ENCODE results near the gene RPUSD4.
A peak's percentile ranks its signal among the peaks of the same experiment; 100 is the strongest.

RPUSD4 gene

DNA sequence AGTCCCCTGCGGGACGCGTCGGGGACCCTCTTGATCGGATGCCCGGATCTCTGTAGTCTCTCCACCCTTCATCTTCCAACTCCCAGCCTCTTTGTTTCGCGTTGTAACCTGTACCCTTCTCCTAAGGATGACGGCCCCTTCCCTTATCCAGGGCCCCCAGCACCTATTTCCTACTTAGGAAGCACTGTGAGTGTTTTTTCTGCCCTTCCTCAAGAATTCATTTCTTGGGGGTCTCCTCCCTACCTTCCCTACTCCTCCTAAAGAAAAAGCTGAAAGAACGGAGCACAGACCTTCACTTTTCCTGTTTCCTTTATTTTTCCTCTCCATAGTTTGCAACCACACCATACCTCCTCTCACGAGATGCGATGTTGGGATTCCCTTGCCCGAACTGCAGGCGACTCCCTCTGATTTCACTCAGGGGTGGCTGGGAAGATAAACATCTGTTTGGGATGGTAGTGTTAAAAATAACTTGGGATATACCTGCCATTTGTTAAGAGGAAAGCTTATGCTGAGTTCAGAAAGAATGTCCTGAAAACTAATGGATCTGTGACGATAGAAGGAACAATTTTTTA is 725 bp upstream of the RPUSD4 start:
- DNase-seq, result no peak

- no peak for DNase-seq
These were observed 597 bp downstream of the RPUSD4 start for GRCh38 chr11:126210871-126211235.

DNA sequence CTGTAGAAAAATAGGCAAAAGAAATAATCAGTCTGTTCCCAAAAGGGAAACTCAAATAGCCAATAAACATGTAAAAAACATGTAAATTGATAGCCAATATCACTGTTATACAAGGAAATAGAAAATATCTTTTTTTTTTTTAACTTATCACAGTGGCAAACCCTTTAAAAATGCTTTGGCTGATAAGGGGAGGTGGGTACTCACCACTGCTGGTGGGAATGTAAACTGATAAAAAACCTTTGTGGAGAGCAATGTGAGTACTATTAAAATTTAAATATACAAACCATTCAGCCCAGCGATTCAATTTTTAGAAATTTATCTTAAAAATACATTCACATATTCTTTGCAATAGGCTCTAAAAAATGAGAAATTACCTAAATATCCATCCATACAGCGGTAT is 3.6 kb downstream of the RPUSD4 start:
- DNase-seq, result no peak

- DNase-seq, result no peak
These were observed 6.1 kb downstream of the RPUSD4 start for GRCh38 chr11:126205359-126205758.

DNA sequence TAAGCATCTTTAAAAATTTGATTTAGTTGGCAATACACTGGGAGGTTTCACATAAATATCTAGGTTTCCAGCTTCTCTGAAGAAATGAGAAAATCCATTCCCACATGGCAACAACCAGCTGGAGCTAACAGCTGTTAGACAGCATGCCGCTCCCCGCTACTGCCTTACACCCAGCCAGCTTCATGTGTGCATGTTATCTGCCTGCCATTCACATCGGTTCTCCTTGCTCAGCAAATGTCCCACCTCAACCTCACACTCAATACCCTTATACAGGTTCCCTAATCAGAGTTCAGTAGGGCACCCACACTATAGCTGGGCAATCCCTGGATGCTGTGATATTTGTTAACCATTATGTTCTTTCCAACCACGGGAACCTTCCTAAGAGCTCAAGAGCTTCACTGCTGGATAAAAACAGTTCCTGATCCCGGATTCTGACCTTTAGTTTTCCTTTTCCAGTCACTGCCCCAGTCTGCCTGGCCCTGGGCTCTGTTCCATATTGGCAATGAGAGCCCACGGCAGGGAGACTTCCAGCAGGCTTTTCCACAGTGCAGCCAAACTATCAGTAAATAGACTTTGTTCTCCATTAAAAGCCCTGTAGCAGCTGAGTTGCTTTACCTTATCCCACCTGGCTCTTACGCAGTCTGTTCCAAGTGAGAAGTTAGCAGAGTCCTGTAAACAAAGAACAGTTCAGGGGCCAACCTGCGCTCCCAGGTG is 8.6 kb downstream of the RPUSD4 start:
- DNase-seq, result no peak

DNA sequence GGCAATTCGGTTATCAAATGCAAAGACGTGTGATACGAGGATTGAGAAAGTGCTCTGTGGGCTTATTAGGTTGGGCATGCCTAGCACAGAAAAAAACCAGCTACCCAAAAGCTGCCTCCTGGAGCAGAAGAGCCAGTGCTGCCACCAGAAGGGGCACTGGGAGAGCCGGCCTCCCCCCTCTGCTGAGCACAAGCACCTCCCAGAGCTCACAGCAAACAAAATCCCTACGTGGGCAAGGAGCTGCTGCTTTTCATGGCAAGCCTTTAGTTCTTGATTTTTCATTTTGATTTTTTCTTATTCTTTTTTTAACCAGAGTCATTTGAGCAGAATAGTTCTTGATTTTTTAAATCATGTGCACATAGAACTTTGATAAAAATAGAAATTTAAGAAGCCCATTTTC is 12.8 kb downstream of the RPUSD4 start:
- DNase-seq, result no peak

- no peak for DNase-seq
These were observed 14.0 kb downstream of the RPUSD4 start for GRCh38 chr11:126197277-126197939.

DNA sequence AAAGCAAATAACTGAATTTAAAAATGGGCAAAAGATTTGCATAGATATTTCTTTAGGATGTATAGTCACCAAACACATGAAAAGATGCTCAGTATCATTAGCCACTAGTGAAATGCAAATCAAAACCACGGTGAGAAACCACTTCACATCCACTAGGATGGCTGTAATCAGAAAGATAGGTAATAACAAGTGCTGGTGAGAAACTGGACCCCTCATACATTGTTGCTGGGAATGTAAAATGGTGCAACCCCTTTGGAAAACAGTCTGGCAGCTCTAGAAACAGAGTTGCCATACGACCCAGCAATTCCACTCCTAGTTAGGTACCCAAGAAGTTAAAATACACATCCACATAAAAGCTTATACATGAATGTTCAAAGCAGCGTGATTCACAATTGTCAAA is 16.3 kb downstream of the RPUSD4 start:
- DNase-seq, result no peak

GRCh38 chr11:126194121-126194543 is 17.3 kb downstream of the RPUSD4 start:
- DNase-seq, result peak; percentile 21 to 45

DNA sequence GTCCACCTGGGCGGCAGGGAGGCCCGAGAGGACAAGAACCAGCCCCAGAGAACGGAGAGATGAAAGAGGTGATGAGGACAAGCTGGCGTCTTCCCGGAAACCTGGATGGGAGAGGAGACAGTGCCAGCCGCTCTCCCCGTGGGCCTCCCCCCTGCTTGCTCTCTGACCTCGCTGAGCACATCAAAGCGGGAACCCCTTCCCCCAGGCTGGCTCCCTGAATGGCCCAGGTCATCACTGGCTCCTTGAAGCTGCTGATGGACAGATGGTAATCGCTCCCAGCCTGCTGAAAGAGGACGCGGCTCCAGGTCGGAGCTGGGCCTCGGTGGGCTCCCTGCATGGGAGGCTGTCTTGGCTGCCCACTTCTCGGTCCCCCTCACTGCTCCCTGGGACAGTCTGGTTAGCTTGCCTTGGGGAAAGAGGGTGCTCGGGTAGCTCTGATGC is 18.4 kb downstream of the RPUSD4 start:
- DNase-seq, result no peak

DNA sequence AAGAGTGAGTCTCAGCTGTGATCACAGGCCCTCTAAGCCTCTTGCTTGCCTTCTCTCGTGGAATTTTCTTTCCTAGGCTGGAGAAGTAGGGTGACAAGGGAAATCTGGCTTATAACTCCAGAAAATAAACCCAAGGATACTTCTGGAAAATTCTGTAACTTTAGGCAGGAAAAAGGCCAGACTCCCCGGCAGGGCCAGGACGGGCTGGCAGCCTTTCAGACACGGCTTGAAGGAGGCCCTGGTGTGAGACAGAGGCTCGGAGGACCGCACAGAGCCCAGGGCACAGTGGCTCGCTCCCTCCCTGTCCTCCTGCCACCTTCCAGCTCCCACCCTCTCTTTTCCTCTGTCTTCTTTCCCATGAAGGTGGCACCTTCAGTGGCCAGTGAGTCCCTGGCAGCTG is 19.1 kb downstream of the RPUSD4 start:
- no peak for DNase-seq

DNA sequence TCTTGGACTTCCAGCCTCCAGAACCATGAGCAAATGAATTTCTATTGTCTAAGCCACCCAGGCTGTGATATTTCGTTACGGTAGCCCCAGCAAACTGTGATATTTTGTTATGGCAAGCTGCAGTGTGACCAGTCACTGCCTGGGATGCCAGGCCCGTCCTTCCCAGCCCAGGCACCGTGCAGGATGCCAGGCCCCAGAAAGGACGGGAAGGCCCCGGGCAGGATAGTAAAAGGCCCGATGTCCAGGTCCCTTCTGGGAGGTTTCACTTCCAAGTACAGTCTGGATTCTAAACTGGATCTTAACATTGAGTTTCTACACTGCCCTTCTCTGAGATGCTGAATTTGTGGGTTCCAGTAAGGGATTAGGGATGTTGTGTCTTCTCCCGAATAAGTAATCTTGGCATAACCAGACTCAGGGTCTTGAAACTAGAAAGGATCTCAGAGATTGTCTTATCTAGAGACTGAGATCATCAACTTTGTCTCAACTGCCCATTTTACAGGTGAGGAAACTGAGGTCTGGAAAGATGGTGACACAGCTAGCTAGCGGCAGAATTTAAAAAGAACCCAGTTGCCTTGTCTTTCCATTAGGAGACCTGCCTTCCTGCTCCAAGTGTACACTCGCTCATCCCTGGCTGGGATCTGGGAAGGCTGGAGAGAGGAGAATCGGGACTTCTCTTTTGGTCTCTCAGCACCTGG is 19.9 kb downstream of the RPUSD4 start:
- no peak for DNase-seq

- DNase-seq, result no peak
These were observed 20.7 kb downstream of the RPUSD4 start for GRCh38 chr11:126190792-126191191.

DNA sequence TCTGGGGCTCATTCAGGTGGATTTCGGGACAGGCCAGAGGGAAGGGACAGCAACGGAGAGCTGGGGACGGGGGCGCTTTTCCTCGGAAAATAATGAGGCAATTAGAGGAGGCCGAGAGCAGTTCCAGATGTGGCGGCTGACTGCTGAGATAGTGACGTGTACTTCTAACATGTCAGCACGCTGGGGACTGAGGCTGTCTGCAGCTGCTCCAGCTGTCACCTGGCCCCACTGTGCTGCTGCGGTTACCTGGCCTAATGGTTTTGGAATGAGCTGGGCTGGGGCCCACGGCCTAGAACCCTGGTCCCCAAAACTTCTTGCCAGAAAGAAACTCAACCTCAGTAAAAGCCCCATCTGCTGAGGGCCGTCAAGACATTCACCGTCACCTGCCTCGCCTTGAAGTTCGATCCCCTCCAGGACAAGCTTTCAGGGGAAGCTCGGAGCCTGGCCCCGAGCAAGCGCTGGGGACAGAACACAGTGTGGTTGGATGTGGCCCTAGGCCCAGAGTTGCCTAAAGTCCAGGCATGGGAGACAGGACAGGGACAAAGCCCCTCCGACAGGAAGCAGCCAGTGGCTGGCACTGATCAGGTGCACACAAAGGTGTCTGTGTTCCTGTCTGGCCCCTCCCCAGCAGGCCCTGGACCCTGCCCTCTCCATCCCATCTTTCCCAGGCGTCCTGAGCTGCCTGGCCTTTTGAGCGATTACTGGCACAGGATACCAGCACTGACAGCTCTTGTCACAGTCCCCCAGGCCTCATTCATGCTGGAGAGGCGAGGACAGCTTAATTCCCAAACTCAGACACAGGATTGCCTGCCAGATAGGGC is 22.1 kb downstream of the RPUSD4 start:
- no peak for DNase-seq

- DNase-seq, result no peak
These were observed 22.9 kb downstream of the RPUSD4 start for GRCh38 chr11:126188332-126189108.

DNA sequence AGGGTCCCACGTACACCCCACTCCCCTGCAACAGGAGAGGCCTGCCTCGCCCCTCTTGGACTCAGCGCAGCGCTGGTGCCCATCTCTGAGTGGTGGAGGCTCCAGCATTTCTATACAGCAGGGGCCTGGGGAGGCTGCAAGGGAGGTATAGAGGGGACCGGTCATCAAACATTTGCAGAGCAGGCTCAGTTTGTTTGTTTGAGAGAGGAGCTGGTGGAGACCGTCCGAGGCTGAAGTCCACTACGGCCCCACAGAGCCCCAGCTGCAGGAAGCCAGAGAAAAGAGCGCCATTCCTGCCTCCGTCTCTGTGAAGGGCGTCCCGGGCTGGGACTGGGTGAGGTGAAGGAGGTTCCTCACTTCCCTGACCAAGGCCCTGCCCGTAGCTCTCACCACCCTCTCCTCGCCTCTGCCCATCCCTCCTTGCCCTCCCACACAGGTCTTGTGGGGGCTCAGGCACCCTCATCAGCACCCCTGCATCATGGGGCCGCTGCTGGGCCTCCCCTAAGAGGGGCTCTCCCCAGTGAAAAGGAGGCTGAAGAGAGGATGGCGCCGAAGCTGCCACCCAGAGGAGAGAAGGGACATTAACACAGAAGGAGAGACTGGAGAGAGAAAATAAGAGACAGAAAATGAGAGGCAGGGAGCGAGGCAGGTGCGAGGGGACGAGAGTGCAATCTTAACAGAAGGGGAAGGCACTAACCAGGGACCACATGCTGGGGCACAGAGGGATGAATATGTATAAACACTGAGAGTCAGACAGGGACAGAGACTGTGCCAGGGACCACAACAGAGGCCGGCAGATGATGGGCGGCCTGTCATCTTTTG is 24.5 kb downstream of the RPUSD4 start:
- DNase-seq, result no peak

DNA sequence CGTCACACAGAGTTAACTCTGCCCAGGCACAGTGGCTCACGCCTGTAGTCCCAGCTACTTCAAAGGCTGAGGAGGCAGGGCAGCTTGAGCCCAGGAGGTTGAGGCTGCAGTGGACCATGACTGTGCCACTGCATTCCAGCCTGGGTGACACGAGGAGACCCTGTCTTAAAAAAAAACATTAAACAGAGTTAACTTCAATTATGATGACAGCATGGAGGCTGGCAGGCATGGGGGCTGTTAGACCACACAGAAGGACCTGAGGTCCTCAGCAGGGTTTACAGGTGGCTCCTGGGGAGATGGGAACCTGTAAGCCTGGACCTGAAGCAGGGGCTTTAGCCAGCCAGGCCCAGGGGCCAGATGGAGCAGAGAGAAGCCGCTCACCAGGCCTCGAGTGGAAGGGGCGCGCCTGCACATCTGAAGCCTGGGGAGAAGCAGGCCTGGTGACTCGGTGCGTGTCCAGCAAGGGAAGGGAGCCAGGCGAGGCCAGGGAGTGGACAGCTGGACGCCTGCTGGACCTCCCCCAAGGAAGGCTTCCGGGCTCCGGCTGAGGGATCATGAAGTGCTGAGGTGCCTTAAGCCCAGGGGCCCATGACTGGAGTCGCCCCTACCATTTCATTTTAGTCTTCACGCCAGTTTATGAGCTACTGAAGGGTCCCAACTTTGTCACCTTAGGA is 25.3 kb downstream of the RPUSD4 start:
- no peak for DNase-seq

DNA sequence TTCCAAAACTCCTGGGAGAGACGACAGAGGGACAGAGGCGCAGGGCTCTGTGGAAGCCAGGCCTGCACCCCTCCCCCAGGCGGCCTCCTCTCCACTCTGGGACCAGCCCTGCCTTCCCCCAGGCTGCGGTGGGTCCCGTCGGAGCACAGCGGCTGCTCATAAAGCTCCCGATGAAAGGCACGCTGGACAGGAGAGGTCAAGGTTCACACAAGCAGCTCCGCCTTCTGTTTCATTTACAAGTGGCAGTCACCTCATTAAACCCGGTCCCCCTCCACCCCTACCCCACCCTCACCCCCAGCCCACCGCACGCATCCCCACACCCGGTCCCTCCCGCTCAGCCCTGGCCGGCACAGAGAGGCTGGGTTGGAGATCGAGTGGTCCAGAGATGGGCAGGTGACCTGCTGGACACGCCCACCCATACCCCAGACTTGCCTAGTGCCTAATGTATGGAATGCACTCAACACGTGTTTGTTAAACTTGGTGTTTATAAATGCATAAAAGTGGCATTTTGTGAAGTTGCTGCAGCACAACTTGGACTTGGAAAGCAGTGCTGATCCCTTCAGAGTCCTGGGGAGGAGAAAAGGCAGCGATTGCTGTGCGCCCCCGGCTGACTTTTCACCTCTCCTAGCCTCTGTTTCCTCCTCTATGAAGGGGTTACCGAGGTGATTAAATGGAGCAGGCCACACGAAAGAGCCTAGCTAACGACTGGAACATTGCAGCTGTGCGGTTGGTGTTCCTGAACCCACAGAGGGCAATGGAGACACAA is 26.0 kb downstream of the RPUSD4 start:
- no peak for DNase-seq

- no peak for DNase-seq
These were observed 28.5 kb downstream of the RPUSD4 start for GRCh38 chr11:126182787-126183445.
